GM23338 (cell line): Measurements from ENCODE around the gene DCHS1. TPM values are rescaled to one million over a fixed set of nuclear protein-coding genes. Genes with fewer than 3 reads are reported as not detected.

Source experiments
- ATAC-seq: fragments of 200-7000 bp; cut with Tn5 transposase; 3 replicates; pipeline ENCODE4 v1.9.1; 2020
- DNase-seq: peaks from one replicate; pipeline ENCODE4 v3.0.0-alpha.2; 2015; ENCODE audit warnings: low spot score
- H2AFZ ChIP-seq: fragments of 200-600 bp; sonication (generic); 2 replicates; pipeline ENCODE4 v1.8.0; 2016; ENCODE audit warnings: antibody characterized with exemption, mild to moderate bottlenecking, moderate library complexity
- H3F3A ChIP-seq: fragments of 200-600 bp; sonication (generic); replicated peaks from 2 replicates; pipeline ENCODE4 v1.8.0; 2017; ENCODE audit warnings: antibody characterized with exemption, mixed run types, low read depth
- H3K27ac ChIP-seq: fragments of 200-600 bp; sonication (generic); 2 replicates; pipeline ENCODE4 v1.6.1; 2016; ENCODE audit warnings: low read depth
- H3K27me3 ChIP-seq: fragments of 200-600 bp; sonication (generic); 2 replicates; pipeline ENCODE4 v1.8.0; 2016; ENCODE audit warnings: mild to moderate bottlenecking, mixed run types, moderate library complexity; ENCODE audit not compliant: insufficient read depth
- H3K36me3 ChIP-seq: fragments of 200-600 bp; sonication (generic); 2 replicates; pipeline ENCODE4 v1.8.0; 2016; ENCODE audit warnings: mild to moderate bottlenecking; ENCODE audit not compliant: insufficient read depth
- H3K4me1 ChIP-seq: fragments of 200-600 bp; sonication (generic); 2 replicates; pipeline ENCODE4 v1.8.0; 2016; ENCODE audit warnings: mild to moderate bottlenecking, moderate library complexity; ENCODE audit not compliant: insufficient read depth
- H3K4me2 ChIP-seq: fragments of 200-600 bp; sonication (generic); 2 replicates; pipeline ENCODE4 v1.7.1; 2017; ENCODE audit warnings: mixed run types
- H3K4me3 ChIP-seq: fragments of 200-600 bp; sonication (generic); 2 replicates; pipeline ENCODE4 v1.6.1; 2016; ENCODE audit warnings: mixed run types
- H3K79me2 ChIP-seq: fragments of 200-600 bp; sonication (generic); replicated peaks from 2 replicates; pipeline ENCODE4 v1.8.0; 2017; ENCODE audit warnings: mild to moderate bottlenecking; ENCODE audit not compliant: insufficient read depth
- H3K9me2 ChIP-seq: fragments of 200-600 bp; sonication (generic); 2 replicates; pipeline ENCODE4 v1.8.0; 2017; ENCODE audit not compliant: insufficient read depth
- H4K20me1 ChIP-seq: fragments of 200-600 bp; sonication (generic); replicated peaks from 2 replicates; pipeline ENCODE4 v1.8.0; 2017; ENCODE audit warnings: mild to moderate bottlenecking; ENCODE audit not compliant: insufficient read depth
- H3K27ac Mint-ChIP-seq: 2 replicates; pipeline ENCODE4 v1.8.0; 2020; ENCODE audit warnings: inconsistent platforms, mild to moderate bottlenecking, moderate library complexity, mixed read lengths
- H3K27me3 Mint-ChIP-seq: 3 replicates; pipeline ENCODE4 v1.8.0; 2022; ENCODE audit warnings: low read depth, mild to moderate bottlenecking, moderate library complexity, mixed read lengths, inconsistent platforms; ENCODE audit not compliant: insufficient read depth, poor library complexity
- H3K36me3 Mint-ChIP-seq: 3 replicates; pipeline ENCODE4 v1.8.0; 2021; ENCODE audit warnings: low read depth, mild to moderate bottlenecking, inconsistent platforms, moderate library complexity, mixed read lengths
- H3K4me1 Mint-ChIP-seq: 3 replicates; pipeline ENCODE4 v1.8.0; 2020; ENCODE audit warnings: mild to moderate bottlenecking, inconsistent platforms, mixed read lengths
- H3K4me3 Mint-ChIP-seq: 3 replicates; pipeline ENCODE4 v1.8.0; 2021; ENCODE audit warnings: moderate library complexity, mild to moderate bottlenecking, inconsistent platforms, mixed read lengths
- H3K9me3 Mint-ChIP-seq: 3 replicates; pipeline ENCODE4 v1.8.0; 2020; ENCODE audit warnings: moderate library complexity, mild to moderate bottlenecking, inconsistent platforms, mixed read lengths
- CREB1 ChIP-seq: fragments of 250-450 bp; sonication (Bioruptor Pico); IDR thresholded peaks from 2 replicates; pipeline ENCODE4 v1.5.0; 2020; ENCODE audit warnings: low read depth, mild to moderate bottlenecking, moderate library complexity
- EZH2 ChIP-seq: fragments of 200-600 bp; sonication (generic); IDR thresholded peaks from one replicate; pipeline ENCODE4 v1.8.0; 2017; ENCODE audit warnings: antibody characterized with exemption, mild to moderate bottlenecking, low read depth; ENCODE audit not compliant: unreplicated experiment
- EZH2phosphoT487 ChIP-seq: fragments of 200-600 bp; sonication (generic); IDR thresholded peaks from one replicate; pipeline ENCODE4 v1.8.1; 2018; ENCODE audit warnings: antibody characterized with exemption; ENCODE audit not compliant: unreplicated experiment
- JUNB ChIP-seq: IDR thresholded peaks from one replicate; pipeline ENCODE4 v1.6.1; 2016; ENCODE audit warnings: antibody characterized with exemption; ENCODE audit not compliant: unreplicated experiment
- NANOG ChIP-seq: IDR thresholded peaks from 2 replicates; pipeline ENCODE4 v1.6.1; 2016; ENCODE audit warnings: antibody characterized with exemption, borderline replicate concordance
- POLR2AphosphoS5 ChIP-seq: IDR thresholded peaks from 2 replicates; pipeline ENCODE4 v1.6.1; 2016; ENCODE audit warnings: antibody characterized with exemption, low read depth
- STAT1 ChIP-seq: IDR thresholded peaks from one replicate; pipeline ENCODE4 v1.6.1; 2016; ENCODE audit warnings: antibody characterized with exemption; ENCODE audit not compliant: unreplicated experiment
- ZNF114 ChIP-seq: fragments of 250-450 bp; sonication (Bioruptor Pico); IDR thresholded peaks from 2 replicates; pipeline ENCODE4 v1.5.0; 2020; ENCODE audit warnings: mild to moderate bottlenecking, moderate library complexity
- ZNF331 ChIP-seq: fragments of 250-450 bp; sonication (Bioruptor Pico); IDR thresholded peaks from 2 replicates; pipeline ENCODE4 v1.5.0; 2020; ENCODE audit warnings: low read depth, mild to moderate bottlenecking, moderate library complexity
- polyA plus RNA-seq: library from polyadenylated mRNA; unstranded; fragments of >200 nt; fragmentation: Nextera tagmentation; extraction: Ambion mirVana; gene quantifications from 2 replicates; pipeline ENCODE4 v1.2.1, GENCODE V29; 2016
- total RNA-seq: library from RNA; depleted of rRNA; stranded (reverse); fragments of >200 nt; shearing (Covaris generic); gene quantifications from 2 replicates; pipeline ENCODE4 v1.2.3, GENCODE V29; 2014
- TF ChIP-seq, protein P1 (sequence below): fragments of 250-450 bp; sonication (Bioruptor Pico); IDR thresholded peaks from 2 replicates; pipeline ENCODE4 v1.5.0; 2020; ENCODE audit warnings: mild to moderate bottlenecking, moderate library complexity
- TF ChIP-seq, protein P2 (sequence below): IDR thresholded peaks from 2 replicates; pipeline ENCODE4 v1.6.1; 2016; ENCODE audit warnings: antibody characterized with exemption
- TF ChIP-seq, protein P3 (sequence below): IDR thresholded peaks from one replicate; pipeline ENCODE4 v1.6.1; 2018; ENCODE audit warnings: antibody characterized with exemption; ENCODE audit not compliant: unreplicated experiment
- TF ChIP-seq, protein P4 (sequence below), 2 experiments: fragments of 200-600 bp in 1 of 2; sonication (generic) in 1 of 2; conservative IDR thresholded peaks; 2 replicates each; pipeline versions ENCODE4 v1.5.1 to v1.6.1; 2016 to 2017; ENCODE audit warnings: antibody characterized with exemption in 2 of 2, low read depth in 2 of 2, mild to moderate bottlenecking in 2 of 2, moderate library complexity in 1 of 2

Gene DCHS1
- total and polyA plus RNA-seq, 2 experiments from 2014 or later: 2.3 to 20.7 TPM

DNA sequence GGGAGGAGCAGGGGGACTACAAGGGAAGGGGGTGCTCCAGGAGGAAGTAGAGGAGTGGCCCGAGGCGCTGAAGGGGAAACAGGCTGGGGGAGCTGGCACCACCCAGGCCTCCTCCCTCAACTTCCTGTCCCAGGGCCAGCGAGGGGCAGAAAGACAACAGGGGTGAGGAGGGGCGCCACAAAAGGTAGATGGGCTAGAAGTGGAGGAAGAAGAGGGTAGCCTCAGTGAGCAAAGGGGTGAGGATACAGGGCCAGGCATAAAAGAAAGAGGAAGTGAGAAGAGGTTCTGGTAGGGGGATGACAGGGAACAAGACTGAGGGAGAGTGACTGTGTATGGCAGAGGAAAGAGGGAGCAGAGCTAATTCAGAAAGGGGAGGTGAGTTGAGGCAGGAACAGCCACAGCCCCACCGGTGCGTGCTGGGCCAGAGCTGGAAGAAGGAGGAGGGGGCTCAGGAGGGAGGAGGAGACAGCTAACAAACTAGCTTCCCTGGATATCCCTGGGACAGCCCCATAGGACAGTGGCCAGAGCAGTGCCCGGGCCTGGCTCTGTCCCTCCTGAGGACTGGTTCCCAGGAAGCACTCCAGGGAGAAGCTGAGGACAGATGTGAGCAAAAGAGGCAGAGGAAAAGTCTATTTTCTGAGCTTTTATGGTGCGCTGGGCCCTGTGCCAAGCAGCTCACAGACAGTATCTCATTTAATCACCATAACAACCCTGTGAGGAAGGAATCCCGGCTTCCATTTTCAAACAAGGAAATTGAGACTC is 8.5 kb downstream of the DCHS1 start:
- H3K27ac Mint-ChIP-seq: no peak overlapping the region
- H2AFZ ChIP-seq: peak overlapping the region; percentile 63; the same call in 1 of the 2 replicates
- peak; percentile 85 for ATAC-seq
- peak overlapping the region; percentile 27; the same call in 1 of the 2 replicates for H3K4me3 ChIP-seq
- H3K79me2 ChIP-seq: no peaks in the 10 kb centered on the region
- H3K9me3 Mint-ChIP-seq: no peaks in the 10 kb centered on the region
- H4K20me1 ChIP-seq: no peaks in the 10 kb centered on the region
- peak; percentile 43 for DNase-seq
- peaks cover 13% of the 10 kb centered on the region; the same call in 1 of the 2 replicates for H3K4me1 ChIP-seq
- H3K4me1 Mint-ChIP-seq: no peaks in the 10 kb centered on the region
- H3K27me3 Mint-ChIP-seq: no peaks in the 10 kb centered on the region
- TF ChIP-seq POLR2AphosphoS5 (no peak), ZNF331 (no peak), EZH2phosphoT487 (no peak), JUNB (no peak), ZNF114 (CRISPR knock-in tag) (no peak), STAT1 (no peak), CREB1 (CRISPR knock-in tag) (no peak), EZH2 (no peak), NANOG (no peak)
- TF ChIP-seq, protein P1, sequence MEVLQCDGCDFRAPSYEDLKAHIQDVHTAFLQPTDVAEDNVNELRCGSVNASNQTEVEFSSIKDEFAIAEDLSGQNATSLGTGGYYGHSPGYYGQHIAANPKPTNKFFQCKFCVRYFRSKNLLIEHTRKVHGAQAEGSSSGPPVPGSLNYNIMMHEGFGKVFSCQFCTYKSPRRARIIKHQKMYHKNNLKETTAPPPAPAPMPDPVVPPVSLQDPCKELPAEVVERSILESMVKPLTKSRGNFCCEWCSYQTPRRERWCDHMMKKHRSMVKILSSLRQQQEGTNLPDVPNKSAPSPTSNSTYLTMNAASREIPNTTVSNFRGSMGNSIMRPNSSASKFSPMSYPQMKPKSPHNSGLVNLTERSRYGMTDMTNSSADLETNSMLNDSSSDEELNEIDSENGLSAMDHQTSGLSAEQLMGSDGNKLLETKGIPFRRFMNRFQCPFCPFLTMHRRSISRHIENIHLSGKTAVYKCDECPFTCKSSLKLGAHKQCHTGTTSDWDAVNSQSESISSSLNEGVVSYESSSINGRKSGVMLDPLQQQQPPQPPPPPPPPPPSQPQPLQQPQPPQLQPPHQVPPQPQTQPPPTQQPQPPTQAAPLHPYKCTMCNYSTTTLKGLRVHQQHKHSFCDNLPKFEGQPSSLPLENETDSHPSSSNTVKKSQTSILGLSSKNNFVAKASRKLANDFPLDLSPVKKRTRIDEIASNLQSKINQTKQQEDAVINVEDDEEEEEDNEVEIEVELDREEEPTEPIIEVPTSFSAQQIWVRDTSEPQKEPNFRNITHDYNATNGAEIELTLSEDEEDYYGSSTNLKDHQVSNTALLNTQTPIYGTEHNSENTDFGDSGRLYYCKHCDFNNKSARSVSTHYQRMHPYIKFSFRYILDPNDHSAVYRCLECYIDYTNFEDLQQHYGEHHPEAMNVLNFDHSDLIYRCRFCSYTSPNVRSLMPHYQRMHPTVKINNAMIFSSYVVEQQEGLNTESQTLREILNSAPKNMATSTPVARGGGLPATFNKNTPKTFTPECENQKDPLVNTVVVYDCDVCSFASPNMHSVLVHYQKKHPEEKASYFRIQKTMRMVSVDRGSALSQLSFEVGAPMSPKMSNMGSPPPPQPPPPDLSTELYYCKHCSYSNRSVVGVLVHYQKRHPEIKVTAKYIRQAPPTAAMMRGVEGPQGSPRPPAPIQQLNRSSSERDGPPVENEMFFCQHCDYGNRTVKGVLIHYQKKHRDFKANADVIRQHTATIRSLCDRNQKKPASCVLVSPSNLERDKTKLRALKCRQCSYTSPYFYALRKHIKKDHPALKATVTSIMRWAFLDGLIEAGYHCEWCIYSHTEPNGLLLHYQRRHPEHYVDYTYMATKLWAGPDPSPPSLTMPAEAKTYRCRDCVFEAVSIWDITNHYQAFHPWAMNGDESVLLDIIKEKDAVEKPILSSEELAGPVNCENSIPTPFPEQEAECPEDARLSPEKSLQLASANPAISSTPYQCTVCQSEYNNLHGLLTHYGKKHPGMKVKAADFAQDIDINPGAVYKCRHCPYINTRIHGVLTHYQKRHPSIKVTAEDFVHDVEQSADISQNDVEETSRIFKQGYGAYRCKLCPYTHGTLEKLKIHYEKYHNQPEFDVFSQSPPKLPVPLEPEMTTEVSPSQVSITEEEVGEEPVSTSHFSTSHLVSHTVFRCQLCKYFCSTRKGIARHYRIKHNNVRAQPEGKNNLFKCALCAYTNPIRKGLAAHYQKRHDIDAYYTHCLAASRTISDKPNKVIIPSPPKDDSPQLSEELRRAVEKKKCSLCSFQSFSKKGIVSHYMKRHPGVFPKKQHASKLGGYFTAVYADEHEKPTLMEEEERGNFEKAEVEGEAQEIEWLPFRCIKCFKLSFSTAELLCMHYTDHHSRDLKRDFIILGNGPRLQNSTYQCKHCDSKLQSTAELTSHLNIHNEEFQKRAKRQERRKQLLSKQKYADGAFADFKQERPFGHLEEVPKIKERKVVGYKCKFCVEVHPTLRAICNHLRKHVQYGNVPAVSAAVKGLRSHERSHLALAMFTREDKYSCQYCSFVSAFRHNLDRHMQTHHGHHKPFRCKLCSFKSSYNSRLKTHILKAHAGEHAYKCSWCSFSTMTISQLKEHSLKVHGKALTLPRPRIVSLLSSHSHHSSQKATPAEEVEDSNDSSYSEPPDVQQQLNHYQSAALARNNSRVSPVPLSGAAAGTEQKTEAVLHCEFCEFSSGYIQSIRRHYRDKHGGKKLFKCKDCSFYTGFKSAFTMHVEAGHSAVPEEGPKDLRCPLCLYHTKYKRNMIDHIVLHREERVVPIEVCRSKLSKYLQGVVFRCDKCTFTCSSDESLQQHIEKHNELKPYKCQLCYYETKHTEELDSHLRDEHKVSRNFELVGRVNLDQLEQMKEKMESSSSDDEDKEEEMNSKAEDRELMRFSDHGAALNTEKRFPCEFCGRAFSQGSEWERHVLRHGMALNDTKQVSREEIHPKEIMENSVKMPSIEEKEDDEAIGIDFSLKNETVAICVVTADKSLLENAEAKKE (CRISPR knock-in tag): no peak
- TF ChIP-seq, protein P2, sequence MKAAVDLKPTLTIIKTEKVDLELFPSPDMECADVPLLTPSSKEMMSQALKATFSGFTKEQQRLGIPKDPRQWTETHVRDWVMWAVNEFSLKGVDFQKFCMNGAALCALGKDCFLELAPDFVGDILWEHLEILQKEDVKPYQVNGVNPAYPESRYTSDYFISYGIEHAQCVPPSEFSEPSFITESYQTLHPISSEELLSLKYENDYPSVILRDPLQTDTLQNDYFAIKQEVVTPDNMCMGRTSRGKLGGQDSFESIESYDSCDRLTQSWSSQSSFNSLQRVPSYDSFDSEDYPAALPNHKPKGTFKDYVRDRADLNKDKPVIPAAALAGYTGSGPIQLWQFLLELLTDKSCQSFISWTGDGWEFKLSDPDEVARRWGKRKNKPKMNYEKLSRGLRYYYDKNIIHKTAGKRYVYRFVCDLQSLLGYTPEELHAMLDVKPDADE: no peak
- TF ChIP-seq, protein P3, sequence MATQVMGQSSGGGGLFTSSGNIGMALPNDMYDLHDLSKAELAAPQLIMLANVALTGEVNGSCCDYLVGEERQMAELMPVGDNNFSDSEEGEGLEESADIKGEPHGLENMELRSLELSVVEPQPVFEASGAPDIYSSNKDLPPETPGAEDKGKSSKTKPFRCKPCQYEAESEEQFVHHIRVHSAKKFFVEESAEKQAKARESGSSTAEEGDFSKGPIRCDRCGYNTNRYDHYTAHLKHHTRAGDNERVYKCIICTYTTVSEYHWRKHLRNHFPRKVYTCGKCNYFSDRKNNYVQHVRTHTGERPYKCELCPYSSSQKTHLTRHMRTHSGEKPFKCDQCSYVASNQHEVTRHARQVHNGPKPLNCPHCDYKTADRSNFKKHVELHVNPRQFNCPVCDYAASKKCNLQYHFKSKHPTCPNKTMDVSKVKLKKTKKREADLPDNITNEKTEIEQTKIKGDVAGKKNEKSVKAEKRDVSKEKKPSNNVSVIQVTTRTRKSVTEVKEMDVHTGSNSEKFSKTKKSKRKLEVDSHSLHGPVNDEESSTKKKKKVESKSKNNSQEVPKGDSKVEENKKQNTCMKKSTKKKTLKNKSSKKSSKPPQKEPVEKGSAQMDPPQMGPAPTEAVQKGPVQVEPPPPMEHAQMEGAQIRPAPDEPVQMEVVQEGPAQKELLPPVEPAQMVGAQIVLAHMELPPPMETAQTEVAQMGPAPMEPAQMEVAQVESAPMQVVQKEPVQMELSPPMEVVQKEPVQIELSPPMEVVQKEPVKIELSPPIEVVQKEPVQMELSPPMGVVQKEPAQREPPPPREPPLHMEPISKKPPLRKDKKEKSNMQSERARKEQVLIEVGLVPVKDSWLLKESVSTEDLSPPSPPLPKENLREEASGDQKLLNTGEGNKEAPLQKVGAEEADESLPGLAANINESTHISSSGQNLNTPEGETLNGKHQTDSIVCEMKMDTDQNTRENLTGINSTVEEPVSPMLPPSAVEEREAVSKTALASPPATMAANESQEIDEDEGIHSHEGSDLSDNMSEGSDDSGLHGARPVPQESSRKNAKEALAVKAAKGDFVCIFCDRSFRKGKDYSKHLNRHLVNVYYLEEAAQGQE: no peak
- TF ChIP-seq, protein P4, sequence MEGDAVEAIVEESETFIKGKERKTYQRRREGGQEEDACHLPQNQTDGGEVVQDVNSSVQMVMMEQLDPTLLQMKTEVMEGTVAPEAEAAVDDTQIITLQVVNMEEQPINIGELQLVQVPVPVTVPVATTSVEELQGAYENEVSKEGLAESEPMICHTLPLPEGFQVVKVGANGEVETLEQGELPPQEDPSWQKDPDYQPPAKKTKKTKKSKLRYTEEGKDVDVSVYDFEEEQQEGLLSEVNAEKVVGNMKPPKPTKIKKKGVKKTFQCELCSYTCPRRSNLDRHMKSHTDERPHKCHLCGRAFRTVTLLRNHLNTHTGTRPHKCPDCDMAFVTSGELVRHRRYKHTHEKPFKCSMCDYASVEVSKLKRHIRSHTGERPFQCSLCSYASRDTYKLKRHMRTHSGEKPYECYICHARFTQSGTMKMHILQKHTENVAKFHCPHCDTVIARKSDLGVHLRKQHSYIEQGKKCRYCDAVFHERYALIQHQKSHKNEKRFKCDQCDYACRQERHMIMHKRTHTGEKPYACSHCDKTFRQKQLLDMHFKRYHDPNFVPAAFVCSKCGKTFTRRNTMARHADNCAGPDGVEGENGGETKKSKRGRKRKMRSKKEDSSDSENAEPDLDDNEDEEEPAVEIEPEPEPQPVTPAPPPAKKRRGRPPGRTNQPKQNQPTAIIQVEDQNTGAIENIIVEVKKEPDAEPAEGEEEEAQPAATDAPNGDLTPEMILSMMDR (conservative IDR thresholded peaks at IDR 0.05; ENCODE audit: low read depth in 2 of 2): no peak
- H3K27me3 ChIP-seq: peaks cover 9% of the 10 kb centered on the region; the same call in 1 of the 2 replicates
- no peaks in the 10 kb centered on the region for H3F3A ChIP-seq
- H3K9me2 ChIP-seq: 0 out of 2 replicates have a peak, but pooled peaks cover 7% of the 10 kb centered on the region
- no peak overlapping the region for H3K4me3 Mint-ChIP-seq
- no peak overlapping the region for H3K27ac ChIP-seq
- H3K4me2 ChIP-seq: peak overlapping the region; percentile 67
- no peaks in the 10 kb centered on the region for H3K36me3 Mint-ChIP-seq
- H3K36me3 ChIP-seq: no peaks in the 10 kb centered on the region
